Heart left ventricle (tissue), 13 donors: Measurements from ENCODE around the gene TOMM20.

Source experiments
- CTCF ChIP-seq, 12 donors: fragments of 200-600 bp; sonication (generic) in 4 of 12; IDR thresholded peaks; one replicate each; pipeline versions ENCODE4 v1.5.0 to v1.8.0; 2018 to 2022; ENCODE audit warnings: antibody characterized with exemption in 12 of 12, mild to moderate bottlenecking in 5 of 12
- POLR2A ChIP-seq, 2 donors: fragments of 450-650 bp; IDR thresholded peaks; one replicate each; pipeline ENCODE4 v1.6.1; 2017; ENCODE audit warnings: antibody characterized with exemption in 2 of 2, mild to moderate bottlenecking in 2 of 2, moderate library complexity in 2 of 2
- donor health status: ischemic (EF 13 %, LVEDD 7.1; RV severe dilation, severe dysfunction).
- donor health status: DM: no; HTN: yes; CAD: no.
- donor health status: DM: no; HTN: no; CAD: no.
- donor health status: ischemic (EF 25% LVEDD 6.9; RV normal size, moderate dysfunction).
- donor health status: ischemic (EF 25% LVEDD 5.7; RV mildly dilated, moderate dysfunction).
- donor health status: ischemic (EF 35%, LVEDD 5.7; RV mildly dilated, moderate dysfunction).
- donor health status: nonischemic (EF 11% LVEDD 7.7; RV severe dilation, severe dysfunction).
- donor health status: DM: yes; HTN: yes; CAD: no.
- donor health status: PGD.
- donor health status: ischemic (EF 29% LVEDD 5.4; RV normal size, mild dysfunction).
- donor health status: nonischemic (EF 23%, LVEDD 6.1; RV moderate dilation, normal function).

- TF ChIP-seq CTCF (IDR thresholded peaks at IDR 0.05) (no peak), POLR2A (IDR thresholded peaks at IDR 0.05) (no peak)
Measured at GRCh38 chr1:235072096-235072495, 56.5 kb downstream of the TOMM20 start.
